Brain microvascular endothelial cell (primary cell): Measurements from ENCODE around the gene DIP2A.

Source experiments
- DNase-seq: peaks from one replicate; pipeline ENCODE4 v3.0.0-alpha.2; 2020
- H3K27ac ChIP-seq: fragments of 250-450 bp; sonication (Bioruptor Pico); 2 replicates; pipeline ENCODE4 v1.5.1; 2020; ENCODE audit warnings: mild to moderate bottlenecking, moderate library complexity
- H3K27me3 ChIP-seq: fragments of 250-450 bp; sonication (Bioruptor Pico); replicated peaks from 2 replicates; pipeline ENCODE4 v1.5.1; 2020; ENCODE audit warnings: mild to moderate bottlenecking
- H3K36me3 ChIP-seq: fragments of 250-450 bp; sonication (Bioruptor Pico); replicated peaks from 2 replicates; pipeline ENCODE4 v1.5.1; 2020; ENCODE audit warnings: mild to moderate bottlenecking
- H3K4me3 ChIP-seq: 2 replicates; pipeline ENCODE4 v1.5.1; 2011; ENCODE audit warnings: low read depth, mild to moderate bottlenecking, control low read depth, low read length, moderate library complexity
- CTCF ChIP-seq: IDR thresholded peaks from 2 replicates; pipeline ENCODE4 v1.5.1; 2011; ENCODE audit warnings: low read depth, mild to moderate bottlenecking, moderate library complexity, low read length, control low read depth, inconsistent platforms; ENCODE audit errors: missing control alignments
- in situ Hi-C: cut with HindIII; loops from 2 replicates; pipeline ENCODE4 v1.10.0; 2017; ENCODE audit warnings: low sequenced_read_pairs, low pct_ligation_motif_present

Gene DIP2A

GRCh38 chr21:46542588-46543124 lies 84.0 kb downstream of the DIP2A start:
- no peak overlapping the region for H3K27ac ChIP-seq
- no peaks in the 10 kb centered on the region for H3K27me3 ChIP-seq
- peaks cover 64% of the 10 kb centered on the region for H3K36me3 ChIP-seq
- TF ChIP-seq CTCF, result no peak
- no peak overlapping the region for H3K4me3 ChIP-seq
- DNase-seq, result no peak
- in situ Hi-C loops, result no loop called here

GRCh38 chr21:46543306-46543705 lies 84.6 kb downstream of the DIP2A start:
- Histone ChIP-seq H3K27ac (no peak overlapping the region), H3K4me3 (no peak overlapping the region), H3K36me3 (peaks cover 64% of the 10 kb centered on the region), H3K27me3 (no peaks in the 10 kb centered on the region)
- in situ Hi-C loops, result no loop called here
- no peak for DNase-seq
- no peak for TF ChIP-seq CTCF

- H3K4me3 ChIP-seq, result no peak overlapping the region
- H3K36me3 ChIP-seq, result peaks cover 62% of the 10 kb centered on the region
- in situ Hi-C loops, result no loop called here
- H3K27ac ChIP-seq, result no peak overlapping the region
- no peak for TF ChIP-seq CTCF
- DNase-seq, result no peak
- no peaks in the 10 kb centered on the region for H3K27me3 ChIP-seq
Measured at GRCh38 chr21:46544003-46544402, 85.3 kb downstream of the DIP2A start.

GRCh38 chr21:46544824-46545223 lies 86.1 kb downstream of the DIP2A start:
- in situ Hi-C loops, result no loop called here
- H3K27ac ChIP-seq, result no peak overlapping the region
- DNase-seq, result no peak
- H3K36me3 ChIP-seq, result peaks cover 60% of the 10 kb centered on the region
- no peaks in the 10 kb centered on the region for H3K27me3 ChIP-seq
- TF ChIP-seq CTCF, result no peak
- no peak overlapping the region for H3K4me3 ChIP-seq

GRCh38 chr21:46545363-46545762 lies 86.7 kb downstream of the DIP2A start:
- Histone ChIP-seq H3K36me3 (peaks cover 58% of the 10 kb centered on the region), H3K4me3 (no peak overlapping the region), H3K27ac (no peak overlapping the region), H3K27me3 (no peaks in the 10 kb centered on the region)
- no peak for DNase-seq
- in situ Hi-C loops, result no loop called here
- TF ChIP-seq CTCF, result no peak

GRCh38 chr21:46545911-46546310 lies 87.2 kb downstream of the DIP2A start:
- no peak for TF ChIP-seq CTCF
- Histone ChIP-seq H3K27ac (no peak overlapping the region), H3K27me3 (no peaks in the 10 kb centered on the region), H3K4me3 (no peak overlapping the region), H3K36me3 (peaks cover 61% of the 10 kb centered on the region)
- no peak for DNase-seq
- in situ Hi-C loops, result no loop called here
